Stimulated activated naive CD4-positive, alpha-beta T cell (primary cell): Measurements from ENCODE around the gene NEUROG1.

Experiments used
- DNase-seq, 6 experiments: peaks; one replicate each; lab custom pipeline; 2025; lab: John Stamatoyannopoulos, UW

NEUROG1 gene

DNA sequence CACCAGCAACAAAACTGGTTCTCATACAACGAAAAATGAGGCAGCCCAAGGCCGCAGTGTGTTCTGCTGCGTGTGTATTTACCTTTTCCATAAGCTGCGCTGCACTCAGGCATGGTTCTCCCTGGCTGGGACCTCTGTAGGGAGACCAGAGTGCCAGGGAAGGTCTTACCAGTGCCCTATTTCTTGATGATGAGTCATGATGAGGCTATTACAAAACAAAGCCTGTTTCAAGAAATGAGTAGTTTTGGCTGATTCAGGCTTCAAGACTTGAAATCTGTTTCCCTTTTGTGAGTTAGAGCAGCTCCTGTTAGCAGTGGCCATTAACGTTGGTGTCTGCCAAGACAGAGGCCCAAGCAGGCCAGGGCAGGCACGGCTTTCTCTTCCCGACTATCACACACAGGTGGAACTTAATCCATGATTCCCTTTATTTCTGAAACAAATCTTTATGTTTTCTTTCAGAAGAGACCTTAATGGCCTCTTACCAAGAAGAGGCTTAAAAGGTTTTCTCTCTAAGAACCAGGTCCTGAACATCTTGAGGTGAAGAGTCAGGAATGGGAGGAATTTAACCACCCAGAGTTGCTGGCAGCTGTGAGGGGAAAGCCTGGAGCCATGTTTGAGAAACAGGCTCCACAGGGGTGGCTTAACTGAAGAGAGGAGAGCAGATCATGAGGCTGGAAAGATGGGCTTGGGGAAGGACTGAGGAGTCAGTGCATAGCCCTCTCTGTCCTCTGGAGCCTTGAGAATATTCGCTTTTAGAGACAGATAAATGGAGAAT lies 42.2 kb downstream of the NEUROG1 start:
- DNase-seq = no peak

DNA sequence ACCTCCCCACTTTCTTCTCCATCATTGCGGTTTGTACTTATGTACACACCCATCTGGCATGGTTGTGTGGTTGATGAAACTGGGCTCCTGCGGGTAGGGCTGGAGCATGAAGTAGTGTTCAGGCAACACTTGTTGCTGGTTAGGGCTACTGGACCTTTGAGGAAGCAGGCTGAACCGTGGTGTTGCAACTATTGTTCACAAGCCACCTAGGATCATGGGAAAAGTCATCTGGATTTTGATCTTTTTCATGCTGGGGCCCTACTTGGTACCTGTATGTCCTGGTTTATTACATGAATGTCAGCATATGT lies 43.5 kb downstream of the NEUROG1 start:
- no peak for DNase-seq

DNA sequence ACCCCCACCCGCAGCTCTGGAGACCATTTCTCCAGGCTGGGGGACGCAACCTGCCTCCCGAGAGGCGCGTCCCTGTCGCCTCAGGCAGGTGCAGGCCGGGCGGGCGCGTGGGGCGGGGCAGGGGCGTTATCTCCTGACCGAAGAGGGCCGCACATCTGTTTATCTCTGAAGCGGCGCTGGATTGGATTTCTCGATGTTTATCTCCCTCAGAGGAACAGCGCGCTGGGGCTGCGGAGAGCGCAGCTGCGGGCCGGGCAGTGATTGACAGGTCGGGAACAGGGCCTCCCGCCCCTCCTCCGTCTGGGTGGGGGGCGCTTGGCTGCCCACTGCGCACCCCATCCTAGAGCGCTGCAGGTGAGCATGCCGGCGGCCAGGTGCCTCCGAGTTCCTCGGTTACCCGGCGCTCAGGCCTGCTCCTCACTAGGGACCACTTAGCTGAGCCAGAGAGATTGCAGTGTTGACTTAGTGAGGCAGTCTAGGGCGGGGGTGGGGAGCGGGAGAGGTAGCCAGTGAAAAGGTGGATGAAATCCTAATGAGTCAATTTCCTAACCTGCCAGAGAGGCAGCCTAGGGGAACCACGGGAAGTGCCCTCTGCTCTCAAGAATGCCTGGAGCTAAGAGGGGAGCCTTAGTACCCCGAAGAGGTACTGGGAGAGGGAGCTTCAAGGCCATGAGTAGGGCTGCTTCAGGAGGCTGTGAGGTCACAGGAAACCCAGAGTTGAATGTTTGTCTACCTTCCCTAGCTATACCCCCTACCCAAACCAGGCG lies 44.0 kb downstream of the NEUROG1 start:
- no peak for DNase-seq

GRCh38 chr5:135491038-135491551 lies 44.7 kb downstream of the NEUROG1 start:
- DNase-seq = no peak

- no peak for DNase-seq
Observed at GRCh38 chr5:135490245-135491037, 45.3 kb downstream of the NEUROG1 start.

DNA sequence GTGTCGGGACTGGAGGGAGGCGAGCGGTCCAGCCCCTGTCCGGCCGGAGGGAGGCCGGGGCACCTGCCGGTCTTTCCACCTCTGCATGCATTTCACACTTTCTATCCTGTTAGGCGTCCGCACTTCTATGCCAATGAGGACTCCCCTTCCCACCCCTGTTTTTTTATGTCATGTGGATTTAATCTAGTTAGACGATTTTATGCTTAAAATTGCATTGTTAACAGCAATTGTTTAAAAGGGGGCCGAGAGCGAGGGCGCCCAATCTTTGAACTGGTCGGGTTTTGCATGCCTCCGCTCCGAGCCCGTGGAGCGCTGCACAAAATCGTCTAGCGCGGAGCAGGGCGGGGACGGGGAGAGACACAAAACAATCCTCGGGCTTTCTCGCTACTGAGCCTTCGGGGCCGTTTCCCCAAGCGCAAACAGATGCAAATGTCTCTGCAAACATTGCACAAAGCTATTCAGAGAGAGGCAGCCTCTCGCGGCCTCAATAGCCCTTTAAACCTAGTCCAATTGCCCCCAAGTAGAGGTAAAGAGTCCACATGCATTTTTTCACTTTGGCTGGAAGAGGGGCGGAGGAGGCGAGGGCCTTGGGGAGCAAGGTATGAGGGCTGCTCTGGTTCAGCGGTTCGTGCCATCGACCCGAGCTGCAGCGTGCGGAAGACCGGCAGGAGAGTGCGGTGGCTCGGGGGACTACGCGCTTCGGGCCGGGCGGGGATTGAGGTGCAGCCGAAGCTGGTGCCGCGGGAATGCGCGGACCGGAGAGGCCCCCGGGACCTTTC lies 46.1 kb downstream of the NEUROG1 start:
- DNase-seq = no peak

- no peak for DNase-seq
Observed at GRCh38 chr5:135488727-135489465, 46.9 kb downstream of the NEUROG1 start.

- DNase-seq = no peak
Observed at GRCh38 chr5:135487839-135488514, 47.8 kb downstream of the NEUROG1 start.

GRCh38 chr5:135487037-135487395 lies 48.7 kb downstream of the NEUROG1 start:
- no peak for DNase-seq

DNA sequence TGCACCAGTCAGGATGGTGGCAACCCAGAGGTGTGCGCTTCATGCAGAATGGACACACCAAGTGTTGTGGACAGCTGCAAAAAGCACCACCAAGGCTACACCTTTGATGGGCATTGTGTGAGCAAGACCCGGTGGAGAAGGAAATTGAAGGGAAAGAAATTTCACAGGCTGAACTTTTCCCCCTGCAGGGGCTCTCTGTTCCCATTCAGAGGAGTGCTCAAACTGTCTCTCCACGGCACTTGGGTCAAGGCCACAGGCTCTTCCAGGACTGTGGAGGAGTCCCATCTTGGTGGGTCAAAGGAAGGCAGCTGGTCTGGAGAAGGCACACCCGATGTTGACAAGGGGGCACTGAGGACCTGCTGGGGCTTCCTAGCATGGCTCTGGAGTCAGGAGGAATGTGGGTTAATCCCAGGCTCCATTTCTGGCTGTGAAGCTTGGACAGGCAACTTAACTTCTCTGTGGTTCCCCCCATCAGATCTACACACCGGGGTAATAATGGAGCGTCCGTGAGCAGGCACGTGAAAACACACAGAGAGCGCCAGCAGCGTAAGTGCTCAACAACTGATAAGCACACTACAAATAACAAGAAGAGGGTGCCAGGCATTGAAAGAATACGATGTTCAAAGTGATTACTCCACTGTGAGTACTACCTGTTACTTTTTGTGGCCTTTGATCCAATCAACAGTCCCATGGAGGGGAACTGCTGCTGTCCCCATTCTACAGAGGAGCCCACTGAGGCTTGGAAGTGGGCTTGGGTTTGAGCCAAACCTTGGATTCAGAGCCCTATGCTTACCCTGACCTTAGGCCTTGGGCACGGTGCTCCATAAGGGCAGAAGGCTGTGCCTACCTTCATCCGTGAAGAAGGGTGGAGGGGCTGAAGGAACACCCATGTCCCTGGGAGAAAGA lies 49.4 kb downstream of the NEUROG1 start:
- no peak for DNase-seq

- DNase-seq = no peak
Observed at GRCh38 chr5:135484674-135485086, 51.1 kb downstream of the NEUROG1 start.
